NOMO-1 treated with dmso at 0.1 percent for 144 hours (cell line): ENCODE results near the gene PRKN.
"Not testable (repeated sequence)": the region's sequence is repeated elsewhere in the genome, so short reads cannot be mapped to it uniquely, and the experiment has no call there.

Source experiments
- DNase-seq: peaks from one replicate; lab custom pipeline; 2025; ENCODE audit not compliant: unreplicated experiment; lab: John Stamatoyannopoulos, UW

Gene PRKN

DNA sequence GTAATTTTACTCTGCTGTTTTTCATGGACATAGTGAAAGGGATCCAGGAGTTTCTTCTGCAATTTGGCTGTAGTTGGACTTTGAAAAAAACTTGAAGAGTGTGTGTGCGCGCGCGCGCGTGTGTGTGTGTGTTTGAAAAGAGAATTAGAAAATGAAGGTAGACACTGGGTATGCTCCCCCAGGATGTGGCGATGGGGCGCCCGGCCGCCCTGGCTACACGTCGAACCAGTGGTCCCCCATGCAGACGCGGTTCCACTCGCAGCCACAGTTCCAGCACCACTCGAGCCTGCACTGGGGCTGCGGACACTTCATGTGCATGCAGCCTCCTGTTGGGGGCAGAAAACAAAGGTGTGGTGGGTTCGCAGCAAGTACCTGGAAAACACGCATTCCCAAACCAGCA is 1377.7 kb downstream of the PRKN start:
- no peak for DNase-seq

GRCh38 chr6:161348628-161348994 is 1379.0 kb downstream of the PRKN start:
- no peak for DNase-seq

GRCh38 chr6:161347988-161348627 is 1379.5 kb downstream of the PRKN start:
- DNase-seq, result no peak

- DNase-seq, result no peak
These were observed 1380.4 kb downstream of the PRKN start for GRCh38 chr6:161347125-161347524.

DNA sequence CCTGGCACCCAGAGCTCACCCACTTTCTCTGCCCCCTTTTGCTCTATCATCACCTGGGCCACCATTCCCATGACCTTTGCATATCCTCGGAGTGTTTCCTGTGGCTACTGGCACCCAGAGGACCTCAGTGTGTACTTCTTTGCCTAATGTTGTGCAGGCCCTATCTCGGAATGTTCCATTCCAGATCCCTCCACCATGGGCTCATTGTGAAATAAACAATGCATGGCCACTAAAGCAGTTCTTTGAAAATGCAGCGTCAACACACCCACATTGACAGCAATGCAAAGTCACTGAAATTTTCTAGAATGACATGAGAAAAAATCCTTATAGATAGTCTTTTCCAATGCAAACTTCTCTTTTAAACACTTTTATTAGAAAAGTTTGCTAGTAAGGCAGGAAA is 1380.8 kb downstream of the PRKN start:
- DNase-seq, result no peak

DNA sequence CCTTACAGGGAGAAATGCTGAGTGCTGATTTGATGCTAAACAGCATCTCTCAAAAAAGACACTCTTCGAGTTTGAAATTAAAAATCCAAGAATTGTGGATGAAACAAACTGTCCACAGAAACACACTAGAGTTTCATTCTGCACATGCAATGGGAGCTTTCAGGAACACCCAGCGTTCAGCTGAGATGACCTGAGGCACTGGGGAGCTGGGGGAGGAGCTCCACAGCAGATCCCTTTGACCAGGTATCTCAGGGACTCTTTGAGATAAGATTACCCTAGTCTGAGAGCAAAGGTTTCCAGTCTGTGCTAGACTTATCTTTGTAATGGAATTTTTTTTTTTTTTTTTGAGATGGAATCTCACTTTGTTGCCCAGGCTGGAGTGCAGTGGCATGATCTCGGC is 1382.9 kb downstream of the PRKN start:
- no peak for DNase-seq

GRCh38 chr6:161342039-161342438 is 1385.5 kb downstream of the PRKN start:
- no peak for DNase-seq

- DNase-seq, result no peak
These were observed 1385.9 kb downstream of the PRKN start for GRCh38 chr6:161341638-161342037.

DNA sequence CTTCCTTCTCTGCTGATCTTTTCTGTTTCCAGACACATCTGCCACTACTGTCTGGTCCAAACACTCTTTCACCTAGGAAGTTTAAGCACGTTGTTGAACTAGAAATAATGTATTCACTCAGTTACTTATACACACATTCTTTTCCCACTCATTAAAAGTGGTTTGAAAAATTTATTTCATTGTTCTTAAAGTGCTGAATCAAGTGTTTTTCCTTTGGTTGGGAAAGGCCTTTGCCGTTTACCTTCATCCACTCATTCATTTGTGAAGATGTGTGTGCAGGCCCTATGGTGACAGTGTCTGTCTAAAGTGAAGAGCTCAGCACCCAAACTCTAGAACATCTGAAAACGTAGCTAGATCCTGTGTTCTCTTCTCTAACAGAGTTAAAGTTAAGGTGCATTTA is 1389.6 kb downstream of the PRKN start:
- DNase-seq, result no peak

GRCh38 chr6:161336479-161336878 is 1391.1 kb downstream of the PRKN start:
- no peak for DNase-seq

DNA sequence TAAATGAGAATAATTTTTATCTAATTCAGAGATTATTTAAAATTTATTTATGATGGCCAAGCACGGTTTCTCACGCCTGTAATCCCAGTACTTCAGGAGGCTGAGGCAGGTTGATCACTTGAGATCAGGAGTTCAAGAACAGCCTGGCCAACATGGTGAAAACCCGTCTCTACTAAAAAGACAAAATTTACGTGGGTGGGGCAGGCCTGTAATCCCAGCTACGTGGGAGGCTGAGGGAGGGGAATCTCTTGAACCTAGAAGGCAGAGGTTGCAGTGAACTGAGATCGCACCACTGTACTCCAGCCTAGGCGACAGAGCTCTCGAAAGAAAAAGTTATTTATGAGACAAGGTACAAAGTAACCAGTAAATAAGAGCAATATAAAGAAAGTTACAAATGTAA is 1394.2 kb downstream of the PRKN start:
- DNase-seq, result no peak

- DNase-seq, result not testable (repeated sequence)
These were observed 1396.0 kb downstream of the PRKN start for GRCh38 chr6:161331402-161332081.

DNA sequence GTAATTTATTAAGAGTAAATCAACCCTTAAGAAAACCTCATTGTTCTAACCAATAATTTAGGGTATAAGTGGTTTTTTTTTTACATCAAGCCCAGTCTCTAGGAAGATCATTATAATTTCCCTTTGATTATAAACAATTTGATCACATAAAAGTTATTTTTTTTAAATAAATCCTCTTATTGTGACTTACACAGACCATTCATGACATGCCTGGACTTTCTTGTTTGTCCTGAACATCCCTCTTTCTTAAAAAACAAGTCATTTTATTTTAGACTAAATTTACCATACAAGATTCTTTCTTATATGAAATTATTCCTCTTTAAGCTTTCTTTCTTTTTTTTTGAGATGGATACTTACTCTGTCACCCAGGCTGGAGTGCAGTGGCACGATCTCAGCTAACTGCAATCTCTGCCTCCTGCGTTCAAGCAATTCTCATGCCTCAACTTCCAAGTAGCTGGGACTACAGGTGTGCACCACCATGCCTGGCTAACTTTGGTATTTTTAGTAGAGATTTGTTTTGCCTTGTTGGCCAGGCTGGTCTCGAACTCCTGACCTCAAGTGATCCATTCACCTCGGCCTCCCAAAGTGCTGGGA is 1400.1 kb downstream of the PRKN start:
- DNase-seq, result no peak

GRCh38 chr6:161319231-161319630 is 1408.3 kb downstream of the PRKN start:
- no peak for DNase-seq

DNA sequence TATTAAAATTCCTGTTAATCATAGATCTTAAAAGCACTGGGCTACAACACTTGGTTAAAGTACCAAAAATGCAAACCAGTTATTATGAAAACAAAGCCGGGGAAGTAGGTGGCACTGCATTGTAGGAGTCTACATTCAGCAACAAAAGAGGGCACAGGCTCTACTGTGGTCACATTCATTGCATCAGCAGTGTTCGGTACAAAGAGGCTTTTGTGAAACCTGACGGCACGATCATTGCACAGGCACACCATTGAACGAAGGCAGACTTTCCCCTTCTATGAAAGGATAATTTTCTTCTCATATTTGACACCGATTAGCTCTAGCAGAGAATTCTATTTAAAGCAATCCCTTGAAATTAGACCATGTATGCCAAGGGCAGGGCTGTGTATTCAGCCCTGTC is 1409.1 kb downstream of the PRKN start:
- DNase-seq, result no peak

GRCh38 chr6:161316531-161316930 is 1411.0 kb downstream of the PRKN start:
- DNase-seq, result no peak

DNA sequence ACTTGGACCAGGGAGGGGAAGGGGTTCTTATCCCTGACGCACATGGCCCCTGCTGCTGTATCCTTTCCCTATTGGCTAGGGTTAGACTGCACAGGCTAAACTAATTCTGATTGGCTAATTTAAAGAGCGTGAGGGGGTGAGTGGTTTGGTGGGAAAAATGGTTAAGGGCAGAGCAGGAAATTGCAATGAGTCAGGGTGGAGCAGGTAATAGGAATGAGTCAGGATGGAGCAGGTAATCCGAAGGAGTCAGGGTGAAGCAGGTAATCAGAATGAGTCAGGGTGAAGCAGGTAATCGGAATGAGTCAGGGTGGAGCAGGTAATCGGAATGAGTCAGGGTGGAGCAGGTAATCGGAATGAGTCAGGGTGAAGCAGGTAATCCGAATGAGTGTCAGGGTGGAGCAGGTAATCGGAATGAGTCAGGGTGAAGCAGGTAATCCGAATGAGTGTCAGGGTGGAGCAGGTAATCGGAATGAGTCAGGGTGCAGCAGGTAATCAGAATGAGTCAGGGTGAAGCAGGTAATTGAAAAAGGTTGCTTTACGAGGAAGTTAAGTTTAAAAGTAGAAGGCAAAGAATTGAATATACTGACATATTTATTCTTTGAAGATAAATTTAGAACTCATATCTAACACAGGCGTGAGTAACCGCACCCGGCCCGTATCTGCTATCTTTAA is 1412.2 kb downstream of the PRKN start:
- DNase-seq, result not testable (repeated sequence)

DNA sequence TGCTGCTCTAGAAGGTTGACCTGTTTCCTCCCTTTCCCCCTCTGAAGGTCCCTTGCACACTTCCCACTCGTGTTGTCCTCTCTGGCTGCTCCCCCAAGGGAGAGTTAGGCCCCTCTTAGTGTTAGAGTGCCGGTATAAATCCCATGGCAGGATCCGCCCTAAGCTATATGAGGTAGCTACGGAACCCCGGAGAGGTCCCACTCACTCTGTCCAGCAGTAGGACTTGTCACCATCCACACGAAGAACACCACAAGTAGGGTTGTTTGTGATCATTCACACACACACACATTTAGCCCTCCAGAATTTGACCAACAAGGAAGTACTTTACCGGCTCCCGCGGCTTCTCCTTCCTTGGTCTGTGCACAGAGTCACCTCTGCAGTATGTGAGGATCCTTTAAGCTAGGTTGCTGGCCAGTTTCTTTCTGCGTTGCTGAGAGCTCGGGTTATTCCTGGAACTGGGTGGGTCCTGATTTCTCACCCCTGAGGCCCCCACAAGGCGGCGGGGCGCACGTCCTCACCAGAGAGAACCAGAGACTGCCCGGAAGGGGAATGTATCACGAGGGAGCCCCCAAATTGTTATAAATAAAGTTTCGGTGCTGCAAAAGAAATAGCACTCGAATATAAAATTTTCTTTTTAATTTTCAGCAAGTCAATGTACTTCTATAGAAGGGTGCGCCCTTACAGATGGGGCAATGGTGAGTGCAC is 1412.9 kb downstream of the PRKN start:
- not testable (repeated sequence) for DNase-seq

DNA sequence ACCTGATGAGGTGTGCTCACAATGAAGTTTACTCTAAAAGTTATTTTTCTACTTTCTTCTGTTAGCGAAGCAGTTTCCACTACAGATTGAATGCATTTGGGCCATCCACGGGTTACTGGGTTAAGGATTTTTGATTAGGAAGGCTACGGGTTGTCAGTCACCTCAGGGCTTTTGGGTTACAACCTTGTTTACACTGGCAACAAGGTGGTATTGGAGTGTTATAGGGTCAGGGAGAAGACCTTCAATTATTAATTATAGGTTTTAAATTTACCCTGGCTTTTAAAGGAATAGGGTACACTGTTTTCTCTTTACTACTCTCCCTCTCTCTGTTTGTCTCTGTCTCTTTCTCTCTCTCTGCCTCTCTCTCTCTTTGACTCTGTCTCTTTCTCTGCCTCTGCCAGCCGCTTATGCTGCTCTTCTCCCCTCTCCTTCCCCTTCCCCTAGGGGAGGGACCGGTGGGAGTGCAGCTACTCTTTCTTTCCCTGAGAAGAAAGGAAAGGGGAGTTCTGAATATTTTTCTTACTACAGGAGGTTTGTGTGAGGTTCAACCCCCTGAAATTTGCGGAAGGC is 1413.5 kb downstream of the PRKN start:
- no peak for DNase-seq

DNA sequence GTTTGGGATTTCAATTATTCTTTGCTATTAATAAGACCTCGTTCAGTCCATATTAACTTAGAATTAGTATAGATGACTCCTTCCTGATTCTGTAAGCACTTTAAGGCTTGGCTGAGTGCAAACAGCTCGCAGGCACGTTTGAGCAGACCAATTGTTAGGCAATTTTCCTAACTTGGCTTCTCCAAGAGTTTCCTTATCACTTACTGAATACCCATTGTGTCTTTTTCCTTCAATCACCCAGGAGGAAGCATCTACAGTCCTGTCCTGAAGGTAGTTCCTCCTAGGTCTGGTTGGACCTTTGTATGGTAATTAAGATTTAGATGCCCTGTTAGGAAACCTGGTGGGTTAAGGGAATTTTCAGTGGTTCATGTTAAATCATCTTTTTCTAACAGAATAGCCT is 1414.1 kb downstream of the PRKN start:
- not testable (repeated sequence) for DNase-seq

DNA sequence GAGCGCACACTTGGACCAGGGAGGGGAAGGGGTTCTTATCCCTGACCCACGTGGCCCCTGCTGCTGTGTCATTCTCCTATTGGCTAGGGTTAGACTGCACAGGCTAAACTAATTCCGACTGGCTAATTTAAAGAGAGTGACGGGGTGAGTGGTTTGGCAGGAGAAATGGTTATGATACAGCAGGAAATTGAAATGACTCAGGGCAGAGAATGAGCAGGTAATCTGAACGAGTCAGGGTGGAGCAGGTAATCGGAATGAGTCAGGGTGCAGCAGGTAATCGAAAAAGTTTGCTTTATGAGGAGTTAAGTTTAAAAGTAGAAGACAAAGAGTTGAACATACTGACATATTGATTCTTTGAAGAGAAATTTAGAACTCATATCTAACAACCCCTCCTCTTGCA is 1417.8 kb downstream of the PRKN start:
- DNase-seq, result not testable (repeated sequence)
